Inflammatory macrophage treated with lipopolysaccharide for 4 hours (primary cell): ENCODE results near the gene RHCE.
"Not testable (repeated sequence)": the region's sequence is repeated elsewhere in the genome, so short reads cannot be mapped to it uniquely, and the experiment has no call there.

Experiments used
- DNase-seq: peaks from one replicate; pipeline ENCODE4 v3.0.0-alpha.2; 2020

Gene RHCE

GRCh38 chr1:25432749-25433388 is 12.2 kb upstream of the RHCE start:
- no peak for DNase-seq

DNA sequence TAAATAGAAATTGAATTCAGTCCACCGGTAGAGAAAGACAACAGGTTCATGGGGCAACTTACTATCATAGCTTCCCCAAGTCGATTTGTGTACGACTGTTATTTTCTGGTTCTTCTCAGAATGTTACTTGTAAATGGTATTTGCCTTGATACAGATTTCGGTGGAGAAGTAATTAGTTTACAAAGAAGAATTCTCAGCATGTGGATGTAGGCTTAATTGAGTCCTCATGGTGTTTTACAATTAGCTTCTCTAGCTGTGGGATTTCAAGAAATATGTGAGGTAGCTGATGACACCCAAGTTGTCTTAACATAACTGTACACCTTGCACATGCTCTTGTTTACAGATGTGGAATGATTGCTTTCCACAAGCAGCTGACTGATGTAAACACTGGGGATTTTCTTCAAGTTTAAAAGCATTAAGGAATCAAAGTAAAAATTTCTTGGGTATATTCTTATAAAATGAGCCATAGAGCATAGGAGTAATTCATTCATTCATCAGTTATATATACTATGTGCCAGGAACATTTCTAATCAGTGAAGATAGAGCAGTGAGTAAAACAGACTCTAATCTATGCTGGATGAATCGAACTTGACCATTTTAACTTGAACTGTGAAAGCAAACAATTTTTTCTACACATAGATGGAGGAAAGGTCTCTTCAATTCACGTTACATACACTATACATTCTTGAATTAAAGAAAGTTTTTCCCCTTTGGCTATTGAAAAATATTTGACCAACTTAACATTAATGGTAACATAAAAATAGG is 11.5 kb upstream of the RHCE start:
- DNase-seq = no peak

- DNase-seq = no peak
These were observed 10.6 kb upstream of the RHCE start for GRCh38 chr1:25430967-25431881.

GRCh38 chr1:25430073-25430966 is 9.7 kb upstream of the RHCE start, which contains the start of gene MACO1:
MACO1 (plus strand) TSS chr1:25430897; CDS start chr1:25431099, 202 bp downstream.
- DNase-seq = peak; percentile 95

DNA sequence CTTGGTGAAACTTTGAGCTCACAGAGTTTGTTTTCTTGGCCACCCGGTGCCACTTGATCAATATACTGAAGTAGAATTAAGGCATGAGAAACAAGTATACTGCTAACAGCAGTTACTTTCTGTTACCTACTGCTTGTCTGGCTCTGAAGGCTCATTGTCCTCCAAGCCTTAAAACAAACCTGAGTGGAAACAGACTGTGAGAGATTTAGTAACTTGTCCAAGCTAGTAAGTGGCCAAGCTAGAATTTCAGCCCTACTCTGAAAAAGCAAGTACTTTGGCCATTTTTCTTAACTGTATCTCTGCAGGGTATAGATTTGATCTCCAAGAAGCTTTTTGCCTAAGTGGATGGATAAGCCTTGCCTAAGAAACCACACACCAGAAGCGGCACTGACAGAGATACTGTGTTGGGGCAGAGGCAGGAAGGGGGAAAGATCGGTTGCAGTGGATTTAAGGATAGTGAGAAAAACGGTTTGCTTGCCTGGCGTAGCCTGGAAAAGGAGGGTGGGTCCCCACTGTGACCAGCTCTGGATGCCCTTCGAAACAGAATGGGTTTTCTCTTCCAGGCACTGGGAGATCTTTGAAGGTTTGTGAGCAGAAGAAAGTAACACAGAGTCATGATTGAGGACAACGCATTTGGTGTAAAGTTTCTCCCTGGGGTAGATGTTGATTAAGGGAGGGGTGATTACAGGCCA is 8.0 kb upstream of the RHCE start:
- DNase-seq = no peak

DNA sequence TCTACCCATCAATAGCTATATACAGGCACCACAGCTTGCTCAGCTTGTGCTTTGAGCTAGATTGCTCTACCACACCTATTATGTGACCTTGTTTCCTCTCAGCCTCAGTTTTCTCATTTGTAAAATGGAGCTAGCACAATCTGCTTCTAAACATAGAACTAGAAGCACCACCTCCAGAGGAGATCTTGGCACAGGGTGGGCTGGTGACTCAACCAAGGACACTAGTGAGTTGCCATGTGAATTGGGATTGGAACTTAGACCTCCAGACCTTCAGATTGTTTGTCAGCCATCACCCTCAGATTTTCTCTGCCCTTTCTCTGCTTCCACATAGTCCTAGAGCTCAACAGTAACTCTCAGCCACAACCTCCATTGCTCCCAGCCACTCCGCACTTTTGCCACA is 7.1 kb upstream of the RHCE start:
- DNase-seq = no peak

DNA sequence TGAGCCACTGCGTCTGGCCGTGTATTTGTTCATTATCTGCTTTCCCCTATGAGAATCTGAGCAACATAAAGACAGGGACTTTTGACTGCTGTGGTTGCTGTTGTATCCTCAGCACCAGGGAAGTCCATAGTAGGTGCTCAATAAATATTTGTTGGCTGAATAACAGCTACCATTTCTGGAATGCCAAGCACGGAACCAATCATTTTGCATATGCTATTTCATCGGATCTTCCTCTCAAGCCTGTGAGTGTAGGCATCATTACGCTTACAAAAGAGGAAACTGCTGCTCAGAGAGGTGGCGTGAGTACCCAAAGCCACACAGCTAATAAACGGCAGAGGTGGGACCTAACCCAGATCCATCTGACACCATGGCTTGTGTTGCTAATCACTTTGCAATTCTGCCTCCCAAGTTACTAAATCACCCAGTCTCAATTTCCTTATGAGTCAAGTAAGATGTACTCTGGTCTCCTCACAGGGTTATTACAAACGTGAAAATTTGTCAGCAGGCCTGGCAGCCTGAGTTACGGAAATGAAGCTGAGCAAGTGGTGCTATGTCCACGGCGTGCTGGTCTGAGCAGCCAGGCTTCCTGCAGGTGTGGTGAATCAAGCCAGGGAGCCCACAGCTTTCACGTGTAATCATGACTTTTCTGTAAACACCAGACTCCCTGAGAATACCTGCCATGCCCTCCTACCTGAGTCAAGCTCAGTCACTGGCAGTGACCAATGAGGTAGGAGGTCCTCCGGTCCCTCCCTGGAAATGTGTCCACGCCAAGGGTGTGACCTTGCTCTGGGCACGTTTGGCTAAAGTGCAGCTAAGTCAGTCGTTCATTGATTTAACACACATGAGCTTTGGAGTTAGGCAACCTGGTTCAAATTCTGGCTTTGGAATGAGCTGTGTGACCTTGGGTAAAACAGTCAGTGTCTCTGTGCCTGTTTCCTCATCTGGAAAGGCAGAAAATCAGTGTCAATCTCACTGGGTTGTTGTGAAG is 4.8 kb upstream of the RHCE start:
- DNase-seq = no peak

DNA sequence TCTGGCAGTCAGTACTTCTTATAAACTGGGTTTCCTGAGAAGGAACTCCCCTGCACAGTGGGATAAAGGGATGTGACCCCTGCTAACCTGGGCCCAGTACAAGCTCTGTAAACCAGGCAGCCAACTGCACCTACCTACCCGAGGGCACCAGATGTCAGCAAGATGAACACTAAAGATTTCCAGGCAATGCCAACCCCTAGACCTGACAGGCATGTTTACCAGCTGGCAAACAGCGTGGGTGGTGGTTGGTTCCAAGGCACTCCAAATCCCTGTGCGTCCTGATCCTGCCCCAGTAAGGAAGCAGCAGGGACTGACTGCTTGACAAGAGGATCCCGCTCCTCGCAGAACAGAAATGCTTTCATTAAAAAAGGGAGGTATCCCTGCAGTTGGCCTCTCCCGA is 2.6 kb upstream of the RHCE start:
- not testable (repeated sequence) for DNase-seq

DNA sequence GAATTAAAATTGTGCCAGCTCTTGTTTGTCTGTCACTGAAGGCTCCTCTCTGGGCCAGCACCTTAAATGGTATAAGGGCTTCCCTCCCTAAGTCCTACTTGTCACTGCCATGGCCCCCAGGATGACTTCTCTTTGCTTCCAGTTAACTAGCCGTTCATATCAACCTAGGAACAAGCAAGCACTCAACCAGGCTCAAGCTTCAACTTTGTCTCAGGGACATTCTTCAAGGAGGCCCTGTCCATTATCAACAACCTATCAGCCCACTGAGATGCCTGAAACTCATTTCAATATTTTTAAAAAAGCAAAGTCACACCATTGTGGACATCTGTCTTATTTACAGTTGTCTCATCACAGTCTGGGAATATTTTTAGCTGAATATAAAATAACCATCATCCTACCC is 1.3 kb downstream of the RHCE start:
- DNase-seq = not testable (repeated sequence)

DNA sequence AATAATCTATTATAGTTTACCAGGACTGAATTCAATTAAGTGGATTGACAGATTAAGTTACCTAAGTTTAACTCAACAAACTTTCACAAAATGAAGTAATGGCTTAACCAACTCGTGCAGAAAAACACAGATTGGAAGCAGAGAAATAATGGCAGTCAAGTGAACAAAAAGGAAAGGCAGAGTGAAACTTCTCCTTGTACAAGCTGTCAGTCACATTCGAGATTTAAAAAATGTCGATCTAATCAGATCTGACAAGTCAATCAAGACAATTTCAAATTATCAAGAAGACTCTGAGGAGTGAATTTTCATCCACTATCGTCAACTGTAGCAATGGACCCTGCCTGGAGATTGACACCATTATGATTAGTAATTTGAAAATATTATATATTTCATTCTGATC is 3.3 kb downstream of the RHCE start:
- DNase-seq = not testable (repeated sequence)

GRCh38 chr1:25414578-25414977 is 6.0 kb downstream of the RHCE start:
- not testable (repeated sequence) for DNase-seq

- not testable (repeated sequence) for DNase-seq
These were observed 6.5 kb downstream of the RHCE start for GRCh38 chr1:25414157-25414556.

DNA sequence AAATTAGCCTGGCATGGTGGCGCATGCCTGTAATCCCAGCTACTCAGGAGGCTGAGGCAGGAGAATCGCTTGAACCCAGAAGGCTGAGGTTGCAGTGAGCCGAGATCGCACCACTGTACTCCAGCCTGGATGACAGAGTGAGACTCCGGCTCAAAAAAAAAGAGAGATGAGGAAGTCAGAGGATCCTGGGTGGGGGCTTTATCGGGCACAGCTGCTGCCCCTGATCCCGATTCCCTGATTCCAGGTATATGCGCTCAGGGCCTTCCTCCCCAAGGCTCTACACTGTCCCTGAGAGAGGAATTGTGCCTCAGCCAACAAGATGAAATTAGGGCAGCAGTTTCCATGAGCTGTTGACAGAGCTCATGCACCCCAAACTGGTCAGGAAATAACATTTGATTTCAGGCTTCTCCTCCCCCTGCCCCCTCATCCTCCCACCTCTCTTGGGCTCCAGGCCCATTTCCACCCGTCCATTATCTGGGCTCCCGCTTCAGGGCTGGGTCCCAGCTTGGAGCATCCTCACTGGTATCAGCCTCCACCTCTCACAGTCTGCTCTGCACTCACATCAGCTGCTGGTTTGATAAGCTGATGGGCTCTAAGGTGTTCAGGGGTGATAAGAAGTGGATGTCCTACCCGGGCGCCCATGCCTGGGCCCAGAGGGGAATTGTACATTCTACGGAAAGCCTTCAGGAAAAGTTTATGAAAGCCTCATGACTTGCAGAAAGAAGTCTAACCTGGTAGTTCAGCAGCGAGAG is 7.6 kb downstream of the RHCE start:
- not testable (repeated sequence) for DNase-seq

GRCh38 chr1:25409641-25410427 is 10.8 kb downstream of the RHCE start:
- not testable (repeated sequence) for DNase-seq

DNA sequence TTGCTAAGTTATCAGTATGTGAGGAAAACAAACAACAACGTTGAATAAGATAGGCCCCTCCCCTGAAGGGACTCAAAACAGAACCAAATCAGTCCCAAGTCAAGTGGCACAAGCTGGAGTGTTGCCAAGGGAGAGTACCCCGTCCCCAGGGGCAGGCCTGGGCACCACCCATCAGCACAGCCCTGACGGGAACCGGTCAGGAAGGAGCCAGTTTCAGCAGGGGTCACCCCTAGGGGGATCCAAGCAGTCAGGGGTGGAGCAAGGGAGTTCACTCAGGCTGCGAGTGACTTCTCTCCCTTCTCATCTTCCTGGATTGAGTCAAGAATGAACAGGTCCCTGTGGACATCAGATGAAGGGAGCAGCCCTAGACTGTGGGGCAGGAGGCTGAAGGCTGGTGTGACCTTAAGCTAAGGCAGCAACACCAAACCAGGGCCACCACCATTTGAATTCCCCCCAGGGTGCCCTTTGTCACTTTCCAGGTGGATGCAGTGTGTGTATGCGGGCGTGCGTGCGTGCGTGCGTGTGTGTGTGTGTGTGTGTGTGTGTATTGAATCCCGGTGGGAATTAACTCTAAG is 14.8 kb downstream of the RHCE start:
- DNase-seq = not testable (repeated sequence)

DNA sequence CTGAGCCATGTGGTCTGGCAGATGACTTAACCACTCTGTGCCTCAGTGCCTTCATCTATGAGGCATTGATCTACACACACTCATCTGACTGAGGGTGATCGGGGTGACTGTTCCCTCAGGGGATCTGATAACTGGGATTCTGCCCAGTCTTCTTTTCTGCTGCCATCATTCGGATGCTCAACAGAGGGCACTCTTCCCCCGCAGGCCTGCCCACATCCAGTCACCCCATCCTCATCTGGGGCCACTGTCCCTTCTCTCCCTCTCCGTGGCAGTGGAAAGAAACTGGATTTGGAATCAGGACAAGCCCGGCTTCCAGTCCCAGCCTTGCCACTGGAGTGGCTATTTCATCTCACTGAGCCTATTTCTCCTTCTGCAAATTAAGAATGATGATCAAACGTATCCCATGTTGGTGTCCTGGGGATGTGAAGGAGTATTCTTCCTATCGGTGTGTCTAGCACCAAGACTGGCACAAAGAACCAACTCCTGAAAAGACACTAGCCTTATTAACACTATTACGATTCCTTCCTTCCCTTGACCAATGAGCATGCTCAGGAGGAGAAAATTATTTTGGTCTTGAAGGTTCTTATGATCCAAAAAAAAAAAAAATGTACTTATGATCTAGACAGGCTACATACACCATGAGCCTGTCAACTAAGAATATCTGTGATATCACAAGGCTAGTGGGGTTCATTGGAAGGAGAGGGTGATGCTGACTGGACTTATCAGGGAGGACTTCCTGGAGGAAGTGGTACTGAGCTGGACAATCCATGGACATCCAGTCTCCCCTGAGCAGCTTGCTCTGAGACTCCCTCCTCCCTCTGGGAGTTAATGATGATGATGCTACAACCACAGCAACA is 17.4 kb downstream of the RHCE start:
- not testable (repeated sequence) for DNase-seq

DNA sequence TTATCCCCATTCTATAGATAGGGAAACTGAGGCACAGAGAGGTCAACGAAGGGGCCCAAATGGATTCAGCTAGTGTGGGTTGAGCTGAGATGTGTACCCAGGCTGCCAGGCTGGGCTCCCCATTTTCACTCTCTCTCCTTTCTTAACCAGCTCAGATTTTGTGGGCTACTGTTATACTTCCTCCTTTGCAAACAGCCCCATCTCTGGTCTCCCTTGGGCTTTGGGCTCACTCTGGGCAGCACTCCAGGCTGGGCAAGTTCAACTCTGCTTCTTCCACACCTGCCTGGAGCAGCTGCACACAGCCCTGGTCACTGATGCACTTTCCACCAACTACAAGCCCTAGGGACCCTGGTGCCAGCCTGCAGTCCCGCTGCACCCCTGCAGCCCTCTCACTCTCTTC is 22.5 kb downstream of the RHCE start:
- not testable (repeated sequence) for DNase-seq
